ENCODE data around the gene TOX2. TPM values are rescaled to one million over a fixed set of nuclear protein-coding genes. Genes with fewer than 3 reads are reported as not detected.

Gene TOX2
- total RNA-seq, 2 experiments from 2014 or later, result 1.6 to 3.0 TPM

GRCh38 chr20:43903953-43904826, 10.5 kb upstream of the TOX2 start:
- ChIA-PET CTCF (no interaction called here), POLR2A (no interaction called here)
- Mint-ChIP-seq H3K4me1 (no peaks in the 10 kb centered on the region), H3K36me3 (ENCODE audit: low read depth) (no peaks in the 10 kb centered on the region), H3K4me3 (no peak overlapping the region), H3K27me3 (peaks cover 3% of the 10 kb centered on the region), H3K27ac (no peak overlapping the region), H3K9me3 (ENCODE audit: low read depth) (peaks cover 4% of the 10 kb centered on the region)
- intact Hi-C loops (cut with DNase I, micrococcal nuclease), result no loop called here
- no peak for ATAC-seq
- DNase-seq, result no peak

GRCh38 chr20:43904827-43905177, 9.8 kb upstream of the TOX2 start:
- POLR2A ChIA-PET, result no interaction called here
- peaks cover 2% of the 10 kb centered on the region for H3K4me1 Mint-ChIP-seq
- H3K4me3 Mint-ChIP-seq, result no peak overlapping the region
- intact Hi-C loops (cut with DNase I, micrococcal nuclease), result no loop called here
- CTCF ChIA-PET, result no interaction called here
- H3K9me3 Mint-ChIP-seq (ENCODE audit: low read depth), result peaks cover 4% of the 10 kb centered on the region
- no peak overlapping the region for H3K27ac Mint-ChIP-seq
- peaks cover 3% of the 10 kb centered on the region for H3K27me3 Mint-ChIP-seq
- DNase-seq (no peak), ATAC-seq (no peak)
- no peaks in the 10 kb centered on the region for H3K36me3 Mint-ChIP-seq (ENCODE audit: low read depth)

GRCh38 chr20:43906505-43907034, 8.1 kb upstream of the TOX2 start:
- peaks cover 11% of the 10 kb centered on the region for H3K4me1 Mint-ChIP-seq
- intact Hi-C loops (cut with DNase I, micrococcal nuclease), result no loop called here
- ATAC-seq, result no peak

DNA sequence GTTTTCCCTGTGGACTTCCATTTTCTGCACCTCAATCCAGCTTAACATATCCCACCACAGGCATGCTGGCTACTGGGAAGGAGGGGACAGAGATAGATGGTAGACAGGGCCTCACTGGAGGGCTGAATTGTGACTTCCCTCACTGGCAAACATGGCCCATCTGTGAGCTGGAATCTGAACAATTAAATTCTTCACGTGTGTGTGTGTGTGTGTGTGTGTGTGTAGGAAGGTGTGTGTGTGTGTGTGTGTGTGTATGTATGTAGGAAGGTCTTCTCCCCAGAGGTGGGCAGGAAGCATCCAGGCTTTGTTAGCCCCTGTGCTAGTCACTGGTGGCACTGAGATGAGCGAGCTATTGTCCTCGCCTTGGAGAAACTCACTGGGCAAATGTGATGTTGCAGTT, 5.4 kb upstream of the TOX2 start:
- DNase-seq (no peak), ATAC-seq (no peak)
- intact Hi-C loops (cut with DNase I, micrococcal nuclease), result no loop called here
- no peak overlapping the region for H3K27ac Mint-ChIP-seq
- ChIA-PET CTCF (no interaction called here), POLR2A (interaction anchor here (0.6 kb wide), 1 partner anchor 140 kb away, joined by 3 read pairs; no protein-coding TSS in a partner anchor)
- peaks cover 21% of the 10 kb centered on the region for H3K27me3 Mint-ChIP-seq
- H3K36me3 Mint-ChIP-seq (ENCODE audit: low read depth), result no peaks in the 10 kb centered on the region
- H3K9me3 Mint-ChIP-seq (ENCODE audit: low read depth), result peaks cover 15% of the 10 kb centered on the region
- H3K4me1 Mint-ChIP-seq, result peaks cover 11% of the 10 kb centered on the region
- no peak overlapping the region for H3K4me3 Mint-ChIP-seq

More at GRCh38 chr20:43906505-43907034, 8.1 kb upstream of the TOX2 start:
- Mint-ChIP-seq H3K4me3 (no peak overlapping the region), H3K36me3 (ENCODE audit: low read depth) (no peaks in the 10 kb centered on the region), H3K9me3 (ENCODE audit: low read depth) (peaks cover 4% of the 10 kb centered on the region), H3K27ac (no peak overlapping the region), H3K27me3 (peaks cover 3% of the 10 kb centered on the region)
- CTCF ChIA-PET, result no interaction called here
- POLR2A ChIA-PET, result no interaction called here
- no peak for DNase-seq

GRCh38 chr20:43909720-43910119, 4.9 kb upstream of the TOX2 start:
- ChIA-PET CTCF (no interaction called here), POLR2A (no interaction called here)
- ATAC-seq, result no peak

GRCh38 chr20:43910564-43910963, 4.1 kb upstream of the TOX2 start:
- peaks cover 17% of the 10 kb centered on the region for H3K4me1 Mint-ChIP-seq
- no peaks in the 10 kb centered on the region for H3K36me3 Mint-ChIP-seq (ENCODE audit: low read depth)
- H3K4me3 Mint-ChIP-seq, result no peak overlapping the region
- ChIA-PET POLR2A (no interaction called here), CTCF (interaction anchor here (1.3 kb wide), 1 partner anchor 161 kb away, joined by 5 read pairs; no protein-coding TSS in a partner anchor)
- intact Hi-C loops (cut with DNase I, micrococcal nuclease), result no loop called here
- ATAC-seq, result no peak
- peaks cover 15% of the 10 kb centered on the region for H3K9me3 Mint-ChIP-seq (ENCODE audit: low read depth)
- no peak for DNase-seq
- no peak overlapping the region for H3K27ac Mint-ChIP-seq
- peaks cover 26% of the 10 kb centered on the region for H3K27me3 Mint-ChIP-seq

More at GRCh38 chr20:43909720-43910119, 4.9 kb upstream of the TOX2 start:
- intact Hi-C loops (cut with DNase I, micrococcal nuclease), result no loop called here
- H3K27me3 Mint-ChIP-seq, result peaks cover 21% of the 10 kb centered on the region
- no peak for DNase-seq
- no peak overlapping the region for H3K27ac Mint-ChIP-seq
- peaks cover 11% of the 10 kb centered on the region for H3K4me1 Mint-ChIP-seq
- H3K4me3 Mint-ChIP-seq, result no peak overlapping the region
- no peaks in the 10 kb centered on the region for H3K36me3 Mint-ChIP-seq (ENCODE audit: low read depth)
- H3K9me3 Mint-ChIP-seq (ENCODE audit: low read depth), result peaks cover 15% of the 10 kb centered on the region

- Mint-ChIP-seq H3K4me1 (peaks cover 18% of the 10 kb centered on the region), H3K27ac (no peak overlapping the region), H3K9me3 (ENCODE audit: low read depth) (peaks cover 15% of the 10 kb centered on the region), H3K4me3 (no peak overlapping the region), H3K36me3 (ENCODE audit: low read depth) (no peaks in the 10 kb centered on the region), H3K27me3 (peaks cover 26% of the 10 kb centered on the region)
- CTCF ChIA-PET, result interaction anchor here (0.7 to 1.3 kb wide), 2 partner anchors 162 to 355 kb away, joined by 3 to 5 read pairs; no protein-coding TSS in a partner anchor
- DNase-seq (peak; percentile 35), ATAC-seq (peak; percentile 18)
- POLR2A ChIA-PET, result no interaction called here
- intact Hi-C loops (cut with DNase I, micrococcal nuclease), result no loop called here
Measured at GRCh38 chr20:43911066-43911465, 3.6 kb upstream of the TOX2 start.

GRCh38 chr20:43913291-43914025, 1.2 kb upstream of the TOX2 start:
- ChIA-PET POLR2A (no interaction called here), CTCF (interaction anchor here (0.6 to 0.7 kb wide), 2 partner anchors 310 to 1179 kb away, joined by 3 read pairs; no protein-coding TSS in a partner anchor)
- ATAC-seq, result no peak
- H3K36me3 Mint-ChIP-seq (ENCODE audit: low read depth), result no peaks in the 10 kb centered on the region
- peak overlapping the region; percentile 47 for H3K4me3 Mint-ChIP-seq
- no peak for DNase-seq
- H3K4me1 Mint-ChIP-seq, result peaks cover 28% of the 10 kb centered on the region
- H3K27me3 Mint-ChIP-seq, result peaks cover 44% of the 10 kb centered on the region
- intact Hi-C loops (cut with DNase I, micrococcal nuclease), result loop anchor here in 1 of 2 experiments (2.0 kb wide), 2 partner anchors 41 to 163 kb away; no protein-coding TSS in a partner anchor
- H3K27ac Mint-ChIP-seq, result no peak overlapping the region
- H3K9me3 Mint-ChIP-seq (ENCODE audit: low read depth), result peaks cover 15% of the 10 kb centered on the region

- ChIA-PET CTCF (no interaction called here), POLR2A (no interaction called here)
- Mint-ChIP-seq H3K4me1 (peaks cover 25% of the 10 kb centered on the region), H3K27ac (peak overlapping the region; percentile 53), H3K4me3 (peak overlapping the region; percentile 76), H3K27me3 (peaks cover 51% of the 10 kb centered on the region), H3K36me3 (ENCODE audit: low read depth) (no peaks in the 10 kb centered on the region), H3K9me3 (ENCODE audit: low read depth) (peaks cover 11% of the 10 kb centered on the region)
- peak; percentile 48 for ATAC-seq
- peak; percentile 58 for DNase-seq
- intact Hi-C loops (cut with DNase I, micrococcal nuclease), result loop anchor here (2.0 to 5.0 kb wide), 3 partner anchors 39 to 167 kb away; no protein-coding TSS in a partner anchor
Measured at GRCh38 chr20:43915211-43916072, 790 bp downstream of the TOX2 start.

DNA sequence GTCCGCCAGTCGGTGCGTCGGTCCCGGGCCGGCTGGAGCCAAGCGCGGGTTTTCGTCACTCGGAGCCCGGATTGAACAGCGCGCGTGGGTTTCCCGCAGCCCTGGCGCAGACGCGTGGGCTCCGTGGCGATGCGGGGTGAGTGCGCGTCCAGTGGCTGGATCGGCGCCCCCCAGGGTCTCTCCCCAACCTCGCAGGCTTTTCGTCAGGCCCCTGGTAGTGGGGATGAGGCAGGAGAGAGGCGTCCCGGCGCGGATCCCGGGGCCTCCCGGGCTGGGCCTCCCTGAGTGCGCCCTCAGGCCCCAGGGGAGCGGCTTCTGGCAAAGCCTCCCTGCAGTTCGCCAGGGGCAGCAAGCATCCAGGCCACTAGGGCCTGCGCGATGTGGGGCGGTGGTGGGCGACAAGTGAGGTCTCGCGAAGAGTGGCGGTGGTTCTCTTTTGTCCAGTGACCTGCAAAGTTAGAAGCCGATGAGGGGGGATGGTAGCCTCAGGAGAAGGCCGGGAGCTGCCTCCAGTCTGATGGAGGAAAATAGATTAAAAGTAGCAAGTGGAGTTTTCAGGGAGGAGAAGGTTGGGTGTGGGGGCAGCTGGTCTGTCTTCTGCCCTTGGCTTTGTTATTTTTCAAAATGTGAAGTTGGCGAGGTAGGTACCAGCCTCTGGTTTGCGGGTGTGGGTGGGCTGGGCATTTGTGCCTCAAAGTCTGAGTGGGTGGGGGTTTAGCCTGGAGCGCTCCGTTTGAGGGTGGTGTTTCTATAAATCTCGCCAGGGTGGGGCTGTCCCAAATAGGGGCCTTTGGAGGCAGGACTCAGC, 1.6 kb downstream of the TOX2 start:
- Mint-ChIP-seq H3K4me1 (peaks cover 20% of the 10 kb centered on the region), H3K27ac (peak overlapping the region; percentile 48), H3K9me3 (ENCODE audit: low read depth) (peaks cover 11% of the 10 kb centered on the region), H3K4me3 (peak overlapping the region; percentile 76), H3K27me3 (peaks cover 51% of the 10 kb centered on the region), H3K36me3 (ENCODE audit: low read depth) (no peaks in the 10 kb centered on the region)
- intact Hi-C loops (cut with DNase I, micrococcal nuclease), result loop anchor here in 1 of 2 experiments (5.0 kb wide), 1 partner anchor 166 kb away; no protein-coding TSS in a partner anchor
- CTCF ChIA-PET, result no interaction called here
- ATAC-seq, result no peak
- peak; percentile 26 for DNase-seq
- POLR2A ChIA-PET, result no interaction called here
